HL-60 (cell line): ENCODE data around the gene CCDC192.

Source experiments
- CTCF ChIP-seq: IDR thresholded peaks from one replicate; pipeline ENCODE4 v1.5.1; 2011; ENCODE audit warnings: low read length, control low read depth, inconsistent platforms; ENCODE audit not compliant: insufficient read depth
- GABPA ChIP-seq: IDR thresholded peaks from 2 replicates; pipeline ENCODE4 v1.6.1; 2012; ENCODE audit warnings: low read depth
- POLR2AphosphoS5 ChIP-seq: IDR thresholded peaks from 2 replicates; pipeline ENCODE4 v1.6.1; 2012; ENCODE audit warnings: low read depth

DNA sequence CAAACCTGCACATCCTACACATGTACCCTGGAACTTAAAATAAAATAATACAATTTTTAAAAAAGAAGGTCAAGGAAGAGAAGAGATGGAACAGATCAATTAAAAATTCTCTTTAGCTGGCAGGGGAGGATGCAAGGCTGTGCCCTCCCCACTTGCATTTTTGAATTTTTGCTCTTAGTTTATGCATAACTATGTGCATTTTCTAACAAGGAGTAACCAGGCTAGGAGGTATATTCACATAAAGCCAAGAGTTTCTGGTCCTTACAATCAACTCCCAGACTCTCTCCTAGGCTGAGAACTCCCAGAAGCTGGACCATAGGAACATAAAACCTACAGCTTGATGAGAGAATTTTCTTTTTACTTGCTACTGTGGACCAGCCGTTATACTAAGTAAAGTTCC is 29.8 kb downstream of the CCDC192 start:
- TF ChIP-seq CTCF = no peak
- no peak for TF ChIP-seq GABPA
- no peak for TF ChIP-seq POLR2AphosphoS5
